GM18519 (cell line): ENCODE data around the gene SNX25.
"Not testable (repeated sequence)": the region's sequence is repeated elsewhere in the genome, so short reads cannot be mapped to it uniquely, and the experiment has no call there.

Source experiments
- ATAC-seq: cut with Tn5 transposase; IDR thresholded peaks from one replicate; pipeline ENCODE4 v1.9.1; 2021; ENCODE audit warnings: mild to moderate bottlenecking, moderate library complexity; ENCODE audit not compliant: unreplicated experiment, low FRiP score

The SNX25 gene

DNA sequence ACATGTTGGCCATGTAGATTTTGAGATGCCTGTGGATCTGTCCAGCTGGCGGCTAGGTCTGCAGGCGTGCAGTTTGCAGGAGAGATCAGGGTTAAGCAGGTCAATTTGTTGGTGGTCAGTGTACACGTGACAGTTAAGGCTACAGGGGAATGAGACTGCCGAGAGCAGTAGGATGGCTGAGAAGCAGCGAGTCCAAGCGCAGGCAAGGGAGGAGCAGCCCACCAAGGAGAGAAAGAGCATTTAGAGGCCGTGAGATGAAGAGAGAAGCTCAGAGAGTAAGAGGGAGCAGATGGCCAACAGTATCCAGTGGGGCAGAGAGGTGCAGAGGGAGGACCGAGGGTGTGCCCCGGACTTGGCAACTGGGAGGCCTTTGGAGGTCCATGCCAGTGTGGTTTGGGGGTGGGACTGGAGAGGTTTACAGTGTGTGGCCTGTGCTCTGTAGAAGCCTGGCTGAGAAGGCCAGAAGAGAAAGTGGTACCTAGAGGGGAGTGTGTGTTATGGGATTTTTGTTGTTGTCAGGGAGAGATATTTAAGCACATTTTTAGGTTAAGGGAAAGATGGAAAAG, 18.4 kb downstream of the SNX25 start:
- ATAC-seq: no peak

DNA sequence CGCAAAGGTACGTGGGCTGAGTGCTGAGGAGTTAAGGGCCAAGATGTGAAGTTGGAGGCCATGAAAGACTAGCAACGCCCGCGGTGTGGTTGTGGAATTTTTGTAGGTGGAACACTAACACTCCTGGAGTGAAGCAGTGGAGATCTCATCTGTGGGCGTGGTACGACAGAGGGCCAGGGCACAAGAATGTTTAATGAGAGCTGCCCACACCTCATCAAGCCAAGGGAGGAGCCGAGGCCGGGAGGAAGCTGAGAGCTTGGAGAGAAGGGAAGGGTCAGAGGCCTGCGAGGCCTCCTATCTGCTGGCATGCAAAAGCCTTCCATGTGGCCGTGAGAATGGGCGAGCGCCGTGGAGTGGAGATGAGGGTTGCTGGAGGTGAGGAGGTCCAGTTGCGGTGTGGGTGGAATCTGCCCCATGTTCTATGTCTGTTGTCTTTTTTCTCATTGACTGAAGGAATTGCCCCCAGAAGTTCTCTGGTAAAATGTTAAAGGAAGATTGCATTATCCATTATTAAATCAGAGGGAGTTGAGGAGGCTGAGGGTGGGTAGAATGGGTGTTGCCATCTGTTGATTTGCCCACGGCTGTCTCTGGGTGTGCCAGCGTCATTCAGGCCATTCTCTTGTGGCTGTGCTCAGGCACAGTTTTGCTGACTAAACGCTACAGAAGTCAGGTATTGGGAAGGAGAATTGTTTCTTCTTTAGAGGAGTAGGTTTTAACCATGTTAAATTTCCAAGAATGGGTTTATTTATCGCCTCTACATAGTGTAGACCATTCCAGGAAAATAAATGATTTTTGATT, 19.8 kb downstream of the SNX25 start:
- no peak for ATAC-seq

DNA sequence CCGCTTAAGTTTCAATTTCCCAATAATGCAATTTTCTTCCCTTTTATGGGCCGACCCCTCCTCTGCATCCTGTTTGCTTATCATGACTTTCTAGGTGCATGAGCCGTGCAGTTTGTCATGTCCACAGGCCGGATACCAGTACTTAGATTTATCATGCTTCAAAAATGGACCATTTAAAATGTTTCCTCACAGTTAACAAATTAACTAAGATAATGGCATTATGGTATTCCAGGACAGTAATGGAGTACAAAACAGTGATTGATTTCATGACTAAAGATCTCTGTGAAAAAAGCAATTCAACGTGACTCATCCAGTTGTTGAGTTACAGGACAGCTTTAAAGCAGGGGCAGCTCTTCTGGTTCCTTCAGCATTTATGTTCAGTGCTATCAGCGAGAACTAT, 23.0 kb downstream of the SNX25 start:
- no peak for ATAC-seq

DNA sequence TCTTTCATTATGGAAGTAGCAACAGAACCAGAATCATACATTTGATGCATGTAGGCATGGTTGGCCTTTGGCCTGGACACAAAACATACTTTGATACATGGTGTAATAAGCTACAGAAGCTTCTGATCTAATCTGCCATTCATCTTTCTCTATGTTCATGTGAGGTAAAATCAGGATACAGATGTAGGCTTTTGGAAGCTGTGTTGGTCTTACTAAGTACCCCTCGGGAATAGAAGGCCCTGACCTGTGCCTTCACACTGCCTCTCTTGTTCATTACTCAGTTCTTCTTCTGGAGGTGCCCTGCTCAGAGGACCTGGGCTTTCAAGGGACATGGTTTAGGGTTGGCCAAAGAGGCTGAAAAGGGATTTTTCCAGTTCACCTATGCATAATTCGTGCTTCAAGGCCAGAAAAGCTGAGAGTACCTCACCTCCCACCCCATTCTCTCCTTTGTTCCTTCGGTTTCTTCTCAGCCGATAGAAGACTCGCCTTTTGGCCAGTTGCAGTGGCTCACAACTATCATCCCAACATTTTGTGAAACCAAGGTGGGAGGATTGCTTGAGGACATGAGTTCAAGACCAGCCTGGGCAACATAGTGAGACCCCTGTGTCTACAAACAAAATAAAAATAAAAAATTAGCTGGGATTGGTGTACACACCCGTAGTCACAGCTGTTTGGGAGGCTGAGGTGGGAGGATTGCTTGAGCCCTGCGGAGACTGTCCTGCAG, 25.9 kb downstream of the SNX25 start:
- no peak for ATAC-seq

DNA sequence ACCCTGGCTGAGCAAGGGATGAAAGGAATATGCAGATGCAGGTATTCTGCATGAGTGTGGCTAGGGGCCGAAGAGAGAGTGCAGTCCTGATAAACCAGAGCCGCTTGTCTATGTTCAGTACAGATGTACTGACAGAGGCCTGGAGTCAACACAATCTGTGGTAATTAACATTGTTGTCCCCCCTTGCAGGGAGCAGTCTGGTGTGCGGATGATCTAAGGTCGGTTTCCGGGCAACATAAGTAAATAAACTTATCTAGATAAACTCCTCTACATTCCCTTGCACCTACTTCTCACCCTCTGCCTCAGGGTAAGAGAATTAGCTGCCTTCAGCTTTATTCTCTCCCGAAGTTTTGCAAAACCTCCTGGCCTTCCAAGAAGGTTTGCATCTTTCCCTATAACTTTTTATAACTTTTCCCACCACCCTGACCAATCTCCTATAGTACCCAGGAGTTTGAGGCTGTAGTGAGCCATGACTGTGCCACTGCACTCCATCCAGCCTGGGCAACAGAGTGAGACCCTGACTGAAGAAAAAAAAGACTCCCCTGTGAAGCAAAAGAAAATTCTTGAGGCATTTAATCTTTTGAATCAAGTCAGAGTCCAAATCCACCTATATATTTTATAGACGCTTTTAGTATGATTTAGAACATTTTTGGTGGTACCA, 26.6 kb downstream of the SNX25 start:
- ATAC-seq: no peak

DNA sequence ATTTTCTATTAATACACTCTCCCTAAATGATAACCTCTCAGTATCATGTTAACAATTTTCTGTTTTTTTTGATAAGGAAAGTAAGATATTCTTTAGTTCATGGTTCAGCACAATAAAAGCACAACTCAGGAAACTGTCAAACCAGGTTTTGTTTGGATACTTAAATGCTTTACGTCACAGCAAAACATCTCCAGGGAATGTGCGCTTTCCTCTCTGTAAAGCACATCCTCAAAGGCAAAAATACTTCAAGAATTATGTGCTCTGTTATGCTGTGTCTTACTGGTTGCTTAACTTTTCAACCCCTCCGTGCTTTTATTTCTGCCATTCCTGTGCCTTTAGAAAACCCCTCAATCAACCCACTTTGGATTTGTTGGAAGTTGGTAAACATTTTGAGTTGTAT, 27.8 kb downstream of the SNX25 start:
- no peak for ATAC-seq

DNA sequence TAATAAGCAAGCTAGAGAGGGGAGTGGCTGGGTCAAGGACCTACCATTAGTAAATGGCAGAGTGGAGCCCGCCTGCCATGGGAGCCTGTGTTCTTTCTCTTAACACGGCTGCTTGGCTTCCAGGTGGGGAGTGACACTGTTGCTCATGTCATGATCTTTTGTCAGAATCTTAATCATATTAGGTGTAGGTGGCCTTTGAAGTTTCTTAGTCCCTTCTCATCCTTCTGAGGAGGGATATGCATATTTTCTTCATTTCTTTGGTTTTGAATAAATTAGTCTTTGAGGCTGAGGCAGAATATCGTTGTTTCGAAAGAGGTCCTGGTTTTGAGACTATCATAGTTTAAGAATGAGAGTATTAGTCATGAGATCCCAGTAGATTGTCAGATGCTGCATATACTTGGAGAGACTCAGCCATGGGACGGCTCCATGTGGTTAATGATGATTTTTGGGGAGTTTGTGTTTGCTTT, 28.9 kb downstream of the SNX25 start:
- no peak for ATAC-seq

DNA sequence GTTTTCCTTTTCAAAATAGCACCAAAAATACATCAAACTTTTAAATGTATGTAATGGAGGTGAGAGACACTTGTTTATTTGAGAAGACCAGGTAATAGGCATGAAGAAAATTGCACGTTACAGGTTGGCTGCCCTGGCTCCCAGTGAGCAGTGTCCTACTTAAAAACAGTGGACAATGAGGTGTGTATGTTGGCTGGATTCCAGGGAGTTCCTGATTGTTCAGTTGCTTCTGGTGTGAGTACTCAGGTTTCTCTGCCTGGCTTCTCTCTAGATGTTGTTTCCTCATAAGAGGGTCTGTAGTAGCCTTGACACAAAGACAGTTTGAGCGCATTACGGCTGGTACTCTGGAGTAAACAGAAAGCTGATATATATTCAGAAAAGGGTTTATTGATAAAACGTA, 29.4 kb downstream of the SNX25 start:
- no peak for ATAC-seq

DNA sequence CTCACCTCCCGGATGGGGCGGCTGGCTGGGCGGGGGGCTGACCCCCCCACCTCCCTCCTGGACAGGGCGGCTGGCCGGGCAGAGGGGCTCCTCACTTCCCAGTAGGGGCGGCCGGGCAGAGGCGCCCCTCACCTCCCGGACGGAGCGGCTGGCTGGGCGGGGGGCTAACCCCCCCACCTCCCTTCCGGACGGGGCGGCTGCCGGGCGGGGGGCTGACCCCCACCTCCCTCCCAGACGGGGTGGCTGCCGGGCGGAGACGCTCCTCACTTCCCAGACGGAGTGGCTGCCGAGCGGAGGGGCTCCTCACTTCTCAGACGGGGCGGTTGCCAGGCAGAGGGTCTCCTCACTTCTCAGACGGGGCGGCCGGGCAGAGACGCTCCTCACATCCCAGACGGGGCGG, 31.1 kb downstream of the SNX25 start:
- ATAC-seq: not testable (repeated sequence)

DNA sequence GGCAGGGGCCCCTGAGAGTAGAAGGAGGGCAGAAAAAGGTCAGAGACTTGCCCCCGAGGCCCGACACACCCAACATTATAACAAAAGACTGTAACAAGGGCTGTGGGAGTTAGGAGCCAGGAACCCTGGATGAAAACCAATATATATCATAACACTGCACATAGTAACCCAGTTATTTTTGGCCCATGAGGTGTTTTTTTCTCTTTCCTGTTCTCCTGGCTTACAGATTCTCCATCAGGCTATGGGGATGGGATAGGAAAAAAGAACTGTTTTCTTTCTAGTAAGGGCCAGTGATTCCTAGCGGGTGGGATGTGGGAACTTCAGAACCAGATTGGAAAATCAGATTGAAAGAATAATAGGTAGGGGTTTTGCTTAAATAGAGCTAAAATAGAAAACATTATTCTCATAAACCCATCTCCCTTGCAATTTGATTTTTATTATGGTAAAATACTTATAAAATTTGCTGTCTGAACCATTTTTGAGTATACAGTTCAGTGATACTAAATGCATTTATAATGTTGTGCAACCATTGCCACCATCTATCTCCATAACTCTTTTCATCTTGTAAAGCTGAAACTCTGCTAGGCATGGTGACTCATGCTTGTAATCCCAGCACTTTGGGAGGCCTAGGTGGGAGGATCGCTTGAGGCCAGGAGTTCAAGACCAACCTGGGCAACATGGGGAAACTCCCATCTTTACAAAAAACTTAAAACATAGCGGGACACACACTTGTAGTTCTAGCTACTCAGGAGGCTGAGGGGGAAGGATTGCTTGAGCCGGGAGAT, 33.5 kb downstream of the SNX25 start:
- ATAC-seq: no peak

DNA sequence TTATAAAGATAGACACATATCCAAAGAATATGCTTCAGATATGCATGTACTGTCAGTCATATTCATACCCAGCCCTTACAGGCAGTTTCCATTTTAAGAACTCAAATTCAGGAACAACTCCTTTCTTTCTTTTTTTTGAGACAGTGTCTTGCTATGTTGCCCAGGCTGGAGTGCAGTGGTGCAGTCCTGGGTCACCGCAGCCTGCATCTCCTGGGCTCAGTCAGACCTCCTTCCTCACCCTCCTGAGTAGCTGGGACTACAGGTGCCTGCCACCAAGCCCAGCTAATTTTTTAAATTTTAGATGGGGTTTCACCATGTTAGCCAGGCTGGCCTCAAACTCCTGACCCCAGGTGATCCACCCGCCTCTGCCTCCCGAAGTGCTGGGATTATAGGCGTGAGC, 34.5 kb downstream of the SNX25 start:
- no peak for ATAC-seq

DNA sequence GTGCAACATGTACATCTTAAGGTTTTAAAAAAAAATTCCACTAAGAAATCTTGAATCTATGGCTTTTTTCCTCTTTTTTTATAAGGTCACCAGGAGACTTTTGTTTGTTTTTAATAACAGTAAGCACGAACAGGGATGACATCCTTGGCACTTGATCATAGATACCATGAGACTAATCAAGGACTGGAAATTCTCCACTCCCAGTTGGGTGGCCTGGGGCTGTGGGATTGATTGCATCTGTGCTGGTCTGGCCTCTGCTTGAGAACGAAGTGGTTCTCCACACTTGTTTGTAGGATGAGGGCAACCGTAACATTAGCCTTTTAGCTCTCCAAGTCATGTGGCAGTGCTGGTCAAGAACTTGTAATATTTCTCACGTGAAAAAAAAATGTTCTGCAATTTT, 35.4 kb downstream of the SNX25 start:
- ATAC-seq: no peak

DNA sequence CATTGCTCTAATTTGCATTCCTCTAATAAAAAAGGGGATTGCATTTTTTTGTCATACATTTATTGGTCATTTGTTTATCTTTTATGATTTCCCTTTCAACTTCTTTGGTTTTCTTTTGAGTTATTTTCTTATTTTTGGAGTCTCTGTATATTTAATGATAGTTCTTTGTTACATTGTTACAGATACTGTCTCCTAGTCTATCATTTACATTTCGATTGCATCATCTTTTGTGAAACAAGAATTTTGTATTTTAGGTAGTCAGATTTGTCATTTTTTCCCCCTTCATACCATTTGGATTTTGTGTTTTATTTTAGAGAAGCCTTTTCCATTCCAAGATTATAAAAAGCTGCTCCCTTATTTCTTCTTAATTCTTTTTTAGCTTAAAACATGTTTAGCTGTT, 37.1 kb downstream of the SNX25 start:
- no peak for ATAC-seq

DNA sequence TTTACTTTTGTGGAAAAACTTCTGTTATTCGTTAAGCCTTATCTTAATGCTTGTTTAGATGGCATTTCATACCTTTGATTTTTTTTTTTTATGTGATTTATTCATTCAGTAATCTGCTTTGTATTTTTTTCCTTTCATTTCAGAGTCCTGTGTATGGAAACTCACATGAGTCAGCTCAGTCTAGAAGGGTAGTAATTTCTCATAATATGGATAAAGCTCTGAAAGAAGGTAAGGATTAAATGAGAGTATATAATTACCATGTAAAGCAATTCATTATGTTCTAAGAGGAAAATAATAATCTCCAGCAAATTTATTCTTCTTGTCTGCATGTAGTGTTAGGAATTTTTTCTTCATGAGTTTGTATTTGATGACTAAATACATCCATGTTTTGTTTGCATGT, 37.8 kb downstream of the SNX25 start:
- no peak for ATAC-seq

DNA sequence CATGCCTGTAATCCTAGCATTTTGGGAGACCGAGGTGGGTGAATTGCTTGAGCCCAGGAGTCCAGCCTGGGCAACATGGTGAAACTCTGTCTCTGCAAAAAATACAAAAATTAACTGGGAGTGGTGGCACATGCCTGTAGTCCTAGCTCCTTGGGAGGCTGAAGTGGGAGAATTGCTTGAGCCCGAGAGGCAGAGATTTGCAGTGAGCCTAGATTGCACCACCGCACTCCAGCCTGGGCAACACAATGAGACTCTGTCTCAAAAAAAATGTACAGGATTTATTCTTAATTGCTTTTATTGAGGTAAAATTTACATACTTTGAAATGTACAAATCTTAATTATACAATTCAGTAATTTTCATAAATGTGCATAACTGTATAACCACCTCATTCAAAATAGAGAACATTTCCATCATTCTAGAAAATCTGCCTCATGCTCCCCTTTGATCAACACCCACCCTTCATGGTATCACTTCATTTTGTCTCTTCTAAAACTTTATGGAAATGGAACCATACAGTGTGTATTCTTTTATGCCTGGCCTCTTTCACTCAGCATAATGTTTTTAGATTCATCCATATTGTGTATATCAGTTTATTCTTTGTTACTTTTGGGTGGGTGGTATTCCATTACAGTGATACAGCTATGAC, 39.1 kb downstream of the SNX25 start:
- no peak for ATAC-seq

DNA sequence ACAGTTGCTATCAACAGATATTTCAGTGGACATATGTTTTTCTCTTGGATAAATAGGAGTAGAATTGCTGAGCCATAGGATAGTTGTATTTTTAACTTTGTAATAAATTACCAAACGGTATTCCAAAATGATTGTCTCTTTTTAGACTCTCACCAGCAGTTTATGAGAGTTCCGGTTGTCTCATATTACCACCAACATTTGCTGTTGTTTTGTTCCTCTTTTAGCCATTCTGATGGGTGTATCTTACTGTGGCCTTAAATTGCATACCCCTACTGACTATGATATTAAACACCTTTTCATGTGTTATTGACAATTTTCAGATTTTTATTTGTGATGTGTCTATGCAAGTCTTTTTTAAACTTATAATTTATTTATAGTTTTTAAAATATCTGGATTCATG, 39.7 kb downstream of the SNX25 start:
- no peak for ATAC-seq

DNA sequence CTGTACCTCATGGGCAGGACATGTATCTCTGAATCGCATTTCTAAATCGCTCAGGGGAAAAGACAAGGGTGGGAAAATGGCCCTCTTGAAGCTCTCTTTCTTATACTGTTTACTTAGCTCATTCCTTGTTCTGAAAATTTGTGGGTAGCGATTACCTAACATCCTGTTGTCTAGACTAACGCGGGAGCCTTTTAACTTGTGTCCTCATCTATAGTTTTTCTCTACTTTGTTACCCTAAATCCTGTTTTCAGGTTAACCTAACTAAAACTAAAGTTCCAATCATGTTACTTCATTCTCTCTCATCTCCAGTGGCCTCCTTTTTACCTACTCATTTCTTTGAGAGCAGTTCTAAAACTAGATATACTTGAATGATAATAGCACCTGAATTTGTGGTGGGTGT, 45.0 kb downstream of the SNX25 start:
- no peak for ATAC-seq

DNA sequence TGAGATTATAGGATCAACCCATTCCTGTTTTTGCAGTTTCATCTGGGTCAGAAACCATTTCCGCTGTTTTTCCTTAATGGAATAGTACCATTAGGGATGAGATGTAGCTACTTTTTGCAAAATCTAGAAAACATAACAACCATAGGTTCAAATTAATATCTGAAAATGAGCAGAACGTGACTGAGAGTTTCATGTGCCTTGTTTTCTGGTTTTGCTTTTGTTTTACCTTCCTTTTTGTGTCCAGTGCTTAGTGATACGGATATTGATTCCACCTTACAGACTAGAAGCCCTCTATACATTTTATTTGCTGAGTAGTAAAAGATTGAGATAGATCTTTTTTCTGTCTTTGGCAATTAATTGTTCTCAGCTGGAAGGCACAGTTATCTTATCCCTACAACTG, 46.5 kb downstream of the SNX25 start:
- ATAC-seq: no peak

DNA sequence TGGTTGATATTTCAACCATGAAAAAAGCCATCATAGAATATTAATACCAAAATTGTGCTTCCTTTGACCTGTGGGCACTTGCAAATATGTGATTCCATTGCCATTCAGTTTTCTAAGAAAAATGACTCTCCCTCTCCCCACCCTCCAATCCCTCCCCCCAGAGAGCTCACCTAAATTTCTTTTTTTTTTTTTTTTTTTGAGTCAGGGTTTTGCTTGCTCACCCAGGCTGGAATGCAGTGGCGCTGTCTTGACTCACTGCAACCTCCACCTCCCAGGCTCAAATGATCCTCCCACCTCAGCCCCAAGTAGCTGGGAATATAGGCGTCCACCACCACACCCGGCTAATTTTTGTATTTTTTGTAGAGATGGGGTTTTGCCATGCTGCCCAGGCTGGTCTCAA, 47.0 kb downstream of the SNX25 start:
- ATAC-seq: no peak

DNA sequence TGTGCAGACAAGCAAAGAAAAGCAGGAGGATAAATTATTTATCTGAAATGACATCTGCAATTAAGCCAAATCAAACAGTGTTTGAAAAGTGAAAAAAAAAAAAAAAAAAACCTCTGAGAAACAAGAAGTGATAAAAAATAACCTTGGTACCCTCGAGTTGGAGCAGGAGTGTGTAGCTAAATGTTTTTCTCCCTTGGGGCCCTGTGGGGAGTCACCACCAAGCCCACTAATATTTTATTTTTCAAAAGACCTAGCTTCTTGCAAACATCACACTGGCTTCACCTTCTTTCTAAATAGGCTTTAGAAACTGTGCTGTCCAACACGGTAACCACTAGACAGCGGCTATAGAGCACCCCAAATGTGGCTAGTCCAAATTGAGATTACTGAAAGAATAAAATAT, 47.7 kb downstream of the SNX25 start:
- no peak for ATAC-seq
